Thyroid gland (tissue), 4 donors: ENCODE measurements around the gene SIGLEC10.
"Not testable (repeated sequence)": the region's sequence is repeated elsewhere in the genome, so short reads cannot be mapped to it uniquely, and the experiment has no call there.

Source experiments
- POLR2A ChIP-seq, 2 donors: fragments of 450-650 bp; IDR thresholded peaks; one replicate each; pipeline ENCODE4 v1.6.1; 2017; ENCODE audit warnings: antibody characterized with exemption in 2 of 2, mild to moderate bottlenecking in 2 of 2, moderate library complexity in 1 of 2
- TF ChIP-seq, protein P1 (sequence below), 6 experiments: fragments of 200-600 bp in 3 of 6; fragments of 450-650 bp in 3 of 6; sonication (generic) in 3 of 6; IDR thresholded peaks; one replicate each; pipeline ENCODE4 v1.5.1; 2016 to 2019; ENCODE audit warnings: antibody characterized with exemption in 6 of 6, mild to moderate bottlenecking in 2 of 6, inconsistent platforms in 1 of 6, moderate library complexity in 1 of 6

DNA sequence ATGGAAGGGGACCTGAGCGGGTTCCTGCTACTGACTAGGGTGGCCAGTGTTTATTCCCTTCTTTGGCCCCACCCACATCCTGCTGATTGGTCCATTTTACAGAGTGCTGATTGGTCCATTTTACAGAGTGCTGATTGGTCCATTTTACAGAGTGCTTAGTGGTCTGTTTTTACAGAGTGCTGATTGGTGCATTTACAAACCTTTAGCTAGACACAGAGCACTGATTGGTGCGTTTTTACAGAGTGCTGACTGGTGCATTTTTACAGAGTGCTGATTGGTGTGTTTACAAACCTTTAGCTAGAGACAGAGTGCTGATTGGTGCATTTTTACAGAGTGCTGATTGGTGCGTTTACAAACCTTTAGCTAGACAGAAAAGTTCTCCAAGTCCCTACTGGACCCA lies 30.1 kb upstream of the SIGLEC10 start:
- TF ChIP-seq, protein P1, sequence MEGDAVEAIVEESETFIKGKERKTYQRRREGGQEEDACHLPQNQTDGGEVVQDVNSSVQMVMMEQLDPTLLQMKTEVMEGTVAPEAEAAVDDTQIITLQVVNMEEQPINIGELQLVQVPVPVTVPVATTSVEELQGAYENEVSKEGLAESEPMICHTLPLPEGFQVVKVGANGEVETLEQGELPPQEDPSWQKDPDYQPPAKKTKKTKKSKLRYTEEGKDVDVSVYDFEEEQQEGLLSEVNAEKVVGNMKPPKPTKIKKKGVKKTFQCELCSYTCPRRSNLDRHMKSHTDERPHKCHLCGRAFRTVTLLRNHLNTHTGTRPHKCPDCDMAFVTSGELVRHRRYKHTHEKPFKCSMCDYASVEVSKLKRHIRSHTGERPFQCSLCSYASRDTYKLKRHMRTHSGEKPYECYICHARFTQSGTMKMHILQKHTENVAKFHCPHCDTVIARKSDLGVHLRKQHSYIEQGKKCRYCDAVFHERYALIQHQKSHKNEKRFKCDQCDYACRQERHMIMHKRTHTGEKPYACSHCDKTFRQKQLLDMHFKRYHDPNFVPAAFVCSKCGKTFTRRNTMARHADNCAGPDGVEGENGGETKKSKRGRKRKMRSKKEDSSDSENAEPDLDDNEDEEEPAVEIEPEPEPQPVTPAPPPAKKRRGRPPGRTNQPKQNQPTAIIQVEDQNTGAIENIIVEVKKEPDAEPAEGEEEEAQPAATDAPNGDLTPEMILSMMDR (IDR thresholded peaks at IDR 0.05) = not testable (repeated sequence)
- not testable (repeated sequence) for TF ChIP-seq POLR2A (IDR thresholded peaks at IDR 0.05)
